Activated T-cell treated with anti-CD3 and anti-CD28 coated beads, Interleukin-2, amount 50 U/mL, for 48 hours (primary cell): Measurements from ENCODE around the gene SAA2.
"Not testable (repeated sequence)": the region's sequence is repeated elsewhere in the genome, so short reads cannot be mapped to it uniquely, and the experiment has no call there.

Experiments
- DNase-seq, 2 experiments: peaks; one replicate each; pipeline ENCODE4 v3.0.0-alpha.2; 2020

The SAA2 gene

GRCh38 chr11:18247191-18247581 is 1.3 kb downstream of the SAA2 start:
- not testable (repeated sequence) for DNase-seq

- DNase-seq: peak; percentile 44 to 51
Observed at GRCh38 chr11:18246379-18247190, 1.9 kb downstream of the SAA2 start.

DNA sequence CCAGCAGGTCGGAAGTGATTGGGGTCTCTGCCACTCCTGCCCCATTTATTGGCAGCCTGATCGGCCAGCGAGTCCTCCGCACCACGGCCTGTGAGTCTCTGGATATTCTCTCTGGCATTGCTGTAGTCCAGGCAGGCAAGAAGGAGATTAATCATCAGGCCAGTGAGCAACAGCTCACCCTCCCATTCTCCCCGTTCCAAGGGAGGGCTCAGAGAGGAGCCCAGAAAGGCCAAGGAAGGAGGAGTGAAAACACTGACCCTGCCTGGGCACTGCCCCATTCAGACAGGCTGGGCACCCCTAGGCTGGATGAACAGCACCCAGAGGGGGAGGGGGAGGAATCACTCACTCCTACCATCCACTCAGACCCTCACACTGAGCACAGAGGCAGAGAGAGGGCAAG is 3.1 kb downstream of the SAA2 start:
- no peak for DNase-seq

- peak; percentile 68 to 73 for DNase-seq
Observed at GRCh38 chr11:18243783-18244362, 4.6 kb downstream of the SAA2 start.

DNA sequence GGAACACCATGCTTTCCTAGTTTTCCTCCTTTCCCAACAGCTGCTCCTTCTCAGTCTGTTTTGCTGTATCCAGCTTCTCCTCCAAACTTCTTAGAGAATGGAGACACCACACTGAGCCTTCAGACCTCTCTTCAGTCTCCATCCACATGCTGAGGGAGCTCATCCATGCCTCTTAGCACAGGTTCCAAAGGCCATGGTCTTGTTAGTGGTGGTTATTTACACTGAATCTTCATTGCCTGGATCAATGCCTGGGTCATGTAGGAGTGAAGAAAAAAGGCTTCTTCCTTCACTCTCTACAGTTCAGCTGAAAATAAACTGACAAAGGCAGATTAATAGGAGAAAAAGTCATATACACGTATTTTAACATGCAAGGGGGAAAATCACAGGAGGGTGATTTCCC is 8.8 kb downstream of the SAA2 start:
- no peak for DNase-seq

GRCh38 chr11:18236664-18237356 is 11.7 kb downstream of the SAA2 start, which contains the start of gene SAA4:
TSS of gene SAA4 (minus strand) at chr11:18236802. CDS start at chr11:18235926, 876 bp downstream.
- no peak for DNase-seq

DNA sequence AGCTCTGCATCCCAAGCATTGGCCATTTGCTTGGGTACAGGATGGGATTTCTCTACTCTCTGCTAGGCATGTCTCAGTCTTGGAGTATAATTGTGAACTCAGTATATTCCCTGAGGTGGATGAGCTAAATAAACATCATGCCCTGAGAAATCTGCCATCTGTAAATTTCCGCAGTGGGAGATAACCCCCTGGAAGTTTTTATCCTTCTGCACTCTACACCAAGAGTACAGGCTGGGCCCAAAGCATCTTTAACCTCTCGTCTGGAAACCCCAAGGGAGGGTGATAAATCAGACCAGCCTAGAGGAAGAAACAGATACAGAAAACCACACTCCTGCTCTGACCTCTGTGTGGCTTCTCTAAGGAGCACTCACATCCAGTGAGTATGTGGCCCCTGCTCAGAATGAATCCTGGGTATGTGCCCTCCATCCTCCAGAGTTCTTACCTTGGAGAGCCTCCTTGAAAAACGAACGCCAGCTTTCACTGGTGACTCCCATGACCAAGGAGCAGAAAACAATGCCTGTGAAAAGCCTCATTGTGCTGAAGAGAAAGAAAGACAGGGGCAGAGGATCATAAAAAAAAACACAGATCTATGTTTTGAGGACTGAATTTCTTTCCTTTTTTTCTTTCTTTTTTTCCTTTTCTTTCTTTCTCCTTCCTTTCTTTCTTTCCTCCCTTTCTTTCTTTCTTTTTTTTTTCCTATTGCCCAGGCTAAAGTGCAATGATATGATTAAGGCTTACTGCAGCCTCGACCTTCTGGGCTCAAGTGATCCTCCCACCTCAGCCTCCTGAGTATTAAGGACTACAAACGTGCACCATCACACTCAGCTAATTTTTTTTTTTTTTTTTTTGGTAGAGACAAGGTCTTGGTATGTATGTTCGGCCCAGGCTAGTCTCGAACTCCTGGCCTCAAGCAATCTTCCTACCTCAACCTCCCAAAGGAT is 12.8 kb downstream of the SAA2 start:
- no peak for DNase-seq

DNA sequence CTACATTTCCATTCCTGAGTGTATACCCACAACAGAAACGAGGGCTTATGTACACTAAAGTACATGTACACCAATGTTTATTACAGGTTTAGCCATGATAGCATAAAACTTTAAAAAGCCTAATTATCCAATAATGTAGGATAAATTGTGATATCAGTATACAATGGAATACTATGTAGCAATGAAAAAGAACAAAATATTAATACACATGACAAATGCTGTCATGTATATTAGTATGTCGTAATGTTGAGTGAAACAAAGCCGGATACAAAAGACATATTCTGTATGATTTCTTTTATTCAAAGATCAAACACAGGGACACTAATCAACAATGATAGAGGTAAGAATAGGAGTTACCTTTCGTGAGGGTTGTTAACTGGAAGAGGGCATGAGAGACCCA is 14.6 kb downstream of the SAA2 start:
- DNase-seq: no peak

DNA sequence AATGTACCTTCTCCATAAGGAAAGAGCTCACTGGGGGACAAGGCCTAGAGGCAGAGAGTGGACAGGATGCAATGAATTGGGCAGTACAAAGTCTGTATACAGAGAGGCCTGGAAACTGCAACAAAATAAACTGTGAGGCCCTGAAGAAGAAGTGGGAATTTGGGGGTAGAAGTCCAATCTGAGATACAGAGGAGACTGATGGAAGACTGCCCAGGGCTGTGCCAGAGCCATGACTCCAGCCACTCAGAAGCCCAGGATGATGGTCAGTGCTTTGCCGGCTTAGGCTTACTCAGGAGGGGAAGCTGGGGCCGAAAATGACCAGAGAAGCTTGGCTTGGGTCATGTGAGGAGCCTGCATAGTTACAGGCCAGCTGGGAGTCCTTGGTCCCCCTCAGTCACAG is 17.6 kb downstream of the SAA2 start:
- no peak for DNase-seq

- no peak for DNase-seq
Observed at GRCh38 chr11:18229501-18229900, 19.0 kb downstream of the SAA2 start.

GRCh38 chr11:18225913-18226312 is 22.6 kb downstream of the SAA2 start:
- no peak for DNase-seq

GRCh38 chr11:18223591-18224387 is 24.7 kb downstream of the SAA2 start:
- DNase-seq: no peak

GRCh38 chr11:18222814-18223421 is 25.6 kb downstream of the SAA2 start:
- no peak for DNase-seq

GRCh38 chr11:18221274-18221876 is 27.1 kb downstream of the SAA2 start:
- DNase-seq: no peak

DNA sequence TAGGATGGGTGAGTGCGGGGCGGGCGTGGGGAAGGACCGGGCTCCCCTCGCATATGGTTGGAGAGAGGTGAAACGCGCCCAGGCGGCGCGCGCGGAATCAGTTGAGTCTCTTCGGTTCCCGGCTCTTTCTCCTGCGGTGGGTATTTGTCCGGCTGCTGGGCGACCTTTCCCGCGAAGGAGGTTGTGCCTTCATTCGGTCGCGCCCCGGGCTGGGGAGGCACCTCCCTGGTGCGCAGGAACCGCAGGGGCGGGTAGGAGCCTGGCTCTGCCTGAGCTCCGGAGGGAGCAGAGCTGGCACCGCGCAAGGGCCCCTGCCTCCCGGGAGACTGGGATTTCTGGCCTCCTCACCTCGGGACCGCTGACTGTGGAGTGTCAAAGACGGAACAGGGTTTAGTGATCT is 39.4 kb downstream of the SAA2 start:
- no peak for DNase-seq

GRCh38 chr11:18204771-18205170 is 43.7 kb downstream of the SAA2 start:
- no peak for DNase-seq

DNA sequence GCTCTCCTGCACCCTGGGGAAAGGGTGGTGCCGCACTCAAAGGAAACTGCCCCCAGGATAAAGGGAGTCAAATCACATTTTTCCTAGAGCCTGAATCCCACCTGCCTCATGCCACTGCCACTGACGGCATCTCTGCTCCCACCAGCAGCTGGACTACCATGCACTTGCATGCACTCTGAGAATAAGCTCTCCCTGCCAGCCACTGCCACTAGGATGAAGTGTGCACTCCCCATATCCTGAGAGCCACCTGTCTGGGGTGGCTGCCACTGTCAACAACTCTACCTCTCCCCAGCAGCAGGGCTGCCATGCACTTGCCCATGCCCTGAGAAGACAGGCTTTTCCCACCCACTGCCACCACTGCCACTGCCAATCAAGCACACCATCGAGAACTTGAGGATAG is 44.2 kb downstream of the SAA2 start:
- no peak for DNase-seq

DNA sequence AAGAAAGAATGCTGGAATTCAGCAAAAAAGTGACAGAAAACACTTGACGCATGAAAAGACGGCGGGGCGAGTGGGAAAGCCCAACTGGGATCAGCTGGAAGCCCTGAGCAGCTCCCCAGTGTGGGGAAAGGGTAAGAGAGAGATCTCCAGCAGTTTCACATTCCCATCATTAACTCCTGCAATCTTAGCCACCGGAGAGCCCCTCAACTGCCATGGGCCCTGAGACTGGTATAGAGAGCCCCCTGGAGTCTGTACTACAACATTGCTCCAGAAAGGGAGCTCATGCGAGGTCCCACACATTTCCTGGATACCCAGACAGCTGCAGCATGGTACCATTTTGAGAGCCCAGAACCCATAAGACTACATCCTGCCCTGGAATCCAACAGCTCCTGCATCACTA is 44.7 kb downstream of the SAA2 start:
- no peak for DNase-seq

DNA sequence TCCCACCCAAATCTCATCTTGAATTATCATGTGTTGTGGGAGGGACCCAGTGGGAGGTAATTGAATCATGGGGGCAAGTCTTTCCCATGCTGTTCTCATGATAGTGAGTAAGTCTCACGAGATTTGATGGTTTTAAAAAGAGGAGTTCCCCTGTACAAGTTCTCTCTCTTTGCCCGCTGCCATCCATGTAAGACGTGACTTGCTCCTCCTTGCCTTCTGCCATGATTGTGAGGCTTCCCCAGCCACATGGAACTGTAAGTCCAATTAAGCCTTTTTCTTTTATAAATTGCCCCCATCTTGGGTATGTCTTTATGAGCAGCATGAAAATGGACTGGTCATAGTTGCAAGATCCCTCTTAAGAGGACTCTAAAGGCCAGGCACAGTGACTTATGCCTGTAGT is 50.7 kb downstream of the SAA2 start:
- DNase-seq: not testable (repeated sequence)

- DNase-seq: no peak
Observed at GRCh38 chr11:18196532-18196931, 51.9 kb downstream of the SAA2 start.
